GM23338 (cell line): ENCODE measurements around the gene EDN1. TPM values are rescaled to one million over a fixed set of nuclear protein-coding genes. Genes with fewer than 3 reads are reported as not detected.

Experiments used
- ATAC-seq: fragments of 200-7000 bp; cut with Tn5 transposase; 3 replicates; pipeline ENCODE4 v1.9.1; 2020
- DNase-seq: peaks from one replicate; pipeline ENCODE4 v3.0.0-alpha.2; 2015; ENCODE audit warnings: low spot score
- H2AFZ ChIP-seq: fragments of 200-600 bp; sonication (generic); 2 replicates; pipeline ENCODE4 v1.8.0; 2016; ENCODE audit warnings: antibody characterized with exemption, mild to moderate bottlenecking, moderate library complexity
- H3F3A ChIP-seq: fragments of 200-600 bp; sonication (generic); replicated peaks from 2 replicates; pipeline ENCODE4 v1.8.0; 2017; ENCODE audit warnings: antibody characterized with exemption, mixed run types, low read depth
- H3K27ac ChIP-seq: fragments of 200-600 bp; sonication (generic); 2 replicates; pipeline ENCODE4 v1.6.1; 2016; ENCODE audit warnings: low read depth
- H3K27me3 ChIP-seq: fragments of 200-600 bp; sonication (generic); 2 replicates; pipeline ENCODE4 v1.8.0; 2016; ENCODE audit warnings: mild to moderate bottlenecking, mixed run types, moderate library complexity; ENCODE audit not compliant: insufficient read depth
- H3K36me3 ChIP-seq: fragments of 200-600 bp; sonication (generic); 2 replicates; pipeline ENCODE4 v1.8.0; 2016; ENCODE audit warnings: mild to moderate bottlenecking; ENCODE audit not compliant: insufficient read depth
- H3K4me1 ChIP-seq: fragments of 200-600 bp; sonication (generic); 2 replicates; pipeline ENCODE4 v1.8.0; 2016; ENCODE audit warnings: mild to moderate bottlenecking, moderate library complexity; ENCODE audit not compliant: insufficient read depth
- H3K4me2 ChIP-seq: fragments of 200-600 bp; sonication (generic); 2 replicates; pipeline ENCODE4 v1.7.1; 2017; ENCODE audit warnings: mixed run types
- H3K4me3 ChIP-seq: fragments of 200-600 bp; sonication (generic); 2 replicates; pipeline ENCODE4 v1.6.1; 2016; ENCODE audit warnings: mixed run types
- H3K79me2 ChIP-seq: fragments of 200-600 bp; sonication (generic); replicated peaks from 2 replicates; pipeline ENCODE4 v1.8.0; 2017; ENCODE audit warnings: mild to moderate bottlenecking; ENCODE audit not compliant: insufficient read depth
- H3K9me2 ChIP-seq: fragments of 200-600 bp; sonication (generic); 2 replicates; pipeline ENCODE4 v1.8.0; 2017; ENCODE audit not compliant: insufficient read depth
- H4K20me1 ChIP-seq: fragments of 200-600 bp; sonication (generic); replicated peaks from 2 replicates; pipeline ENCODE4 v1.8.0; 2017; ENCODE audit warnings: mild to moderate bottlenecking; ENCODE audit not compliant: insufficient read depth
- H3K27ac Mint-ChIP-seq: 2 replicates; pipeline ENCODE4 v1.8.0; 2020; ENCODE audit warnings: inconsistent platforms, mild to moderate bottlenecking, moderate library complexity, mixed read lengths
- H3K27me3 Mint-ChIP-seq: 3 replicates; pipeline ENCODE4 v1.8.0; 2022; ENCODE audit warnings: low read depth, mild to moderate bottlenecking, moderate library complexity, mixed read lengths, inconsistent platforms; ENCODE audit not compliant: insufficient read depth, poor library complexity
- H3K36me3 Mint-ChIP-seq: 3 replicates; pipeline ENCODE4 v1.8.0; 2021; ENCODE audit warnings: low read depth, mild to moderate bottlenecking, inconsistent platforms, moderate library complexity, mixed read lengths
- H3K4me1 Mint-ChIP-seq: 3 replicates; pipeline ENCODE4 v1.8.0; 2020; ENCODE audit warnings: mild to moderate bottlenecking, inconsistent platforms, mixed read lengths
- H3K4me3 Mint-ChIP-seq: 3 replicates; pipeline ENCODE4 v1.8.0; 2021; ENCODE audit warnings: moderate library complexity, mild to moderate bottlenecking, inconsistent platforms, mixed read lengths
- H3K9me3 Mint-ChIP-seq: 3 replicates; pipeline ENCODE4 v1.8.0; 2020; ENCODE audit warnings: moderate library complexity, mild to moderate bottlenecking, inconsistent platforms, mixed read lengths
- CREB1 ChIP-seq: fragments of 250-450 bp; sonication (Bioruptor Pico); IDR thresholded peaks from 2 replicates; pipeline ENCODE4 v1.5.0; 2020; ENCODE audit warnings: low read depth, mild to moderate bottlenecking, moderate library complexity
- CTCF ChIP-seq, 2 experiments: fragments of 200-600 bp in 1 of 2; sonication (generic) in 1 of 2; conservative IDR thresholded peaks; 2 replicates each; pipeline versions ENCODE4 v1.5.1 to v1.6.1; 2016 to 2017; ENCODE audit warnings: antibody characterized with exemption in 2 of 2, low read depth in 2 of 2, mild to moderate bottlenecking in 2 of 2, moderate library complexity in 1 of 2
- ETS1 ChIP-seq: IDR thresholded peaks from 2 replicates; pipeline ENCODE4 v1.6.1; 2016; ENCODE audit warnings: antibody characterized with exemption
- EZH2 ChIP-seq: fragments of 200-600 bp; sonication (generic); IDR thresholded peaks from one replicate; pipeline ENCODE4 v1.8.0; 2017; ENCODE audit warnings: antibody characterized with exemption, mild to moderate bottlenecking, low read depth; ENCODE audit not compliant: unreplicated experiment
- EZH2phosphoT487 ChIP-seq: fragments of 200-600 bp; sonication (generic); IDR thresholded peaks from one replicate; pipeline ENCODE4 v1.8.1; 2018; ENCODE audit warnings: antibody characterized with exemption; ENCODE audit not compliant: unreplicated experiment
- JUNB ChIP-seq: IDR thresholded peaks from one replicate; pipeline ENCODE4 v1.6.1; 2016; ENCODE audit warnings: antibody characterized with exemption; ENCODE audit not compliant: unreplicated experiment
- NANOG ChIP-seq: IDR thresholded peaks from 2 replicates; pipeline ENCODE4 v1.6.1; 2016; ENCODE audit warnings: antibody characterized with exemption, borderline replicate concordance
- POLR2AphosphoS5 ChIP-seq: IDR thresholded peaks from 2 replicates; pipeline ENCODE4 v1.6.1; 2016; ENCODE audit warnings: antibody characterized with exemption, low read depth
- REST ChIP-seq: IDR thresholded peaks from one replicate; pipeline ENCODE4 v1.6.1; 2018; ENCODE audit warnings: antibody characterized with exemption; ENCODE audit not compliant: unreplicated experiment
- STAT1 ChIP-seq: IDR thresholded peaks from one replicate; pipeline ENCODE4 v1.6.1; 2016; ENCODE audit warnings: antibody characterized with exemption; ENCODE audit not compliant: unreplicated experiment
- ZNF114 ChIP-seq: fragments of 250-450 bp; sonication (Bioruptor Pico); IDR thresholded peaks from 2 replicates; pipeline ENCODE4 v1.5.0; 2020; ENCODE audit warnings: mild to moderate bottlenecking, moderate library complexity
- ZNF331 ChIP-seq: fragments of 250-450 bp; sonication (Bioruptor Pico); IDR thresholded peaks from 2 replicates; pipeline ENCODE4 v1.5.0; 2020; ENCODE audit warnings: low read depth, mild to moderate bottlenecking, moderate library complexity
- ZNF462 ChIP-seq: fragments of 250-450 bp; sonication (Bioruptor Pico); IDR thresholded peaks from 2 replicates; pipeline ENCODE4 v1.5.0; 2020; ENCODE audit warnings: mild to moderate bottlenecking, moderate library complexity
- polyA plus RNA-seq: library from polyadenylated mRNA; unstranded; fragments of >200 nt; fragmentation: Nextera tagmentation; extraction: Ambion mirVana; gene quantifications from 2 replicates; pipeline ENCODE4 v1.2.1, GENCODE V29; 2016
- total RNA-seq: library from RNA; depleted of rRNA; stranded (reverse); fragments of >200 nt; shearing (Covaris generic); gene quantifications from 2 replicates; pipeline ENCODE4 v1.2.3, GENCODE V29; 2014

EDN1 gene
- total and polyA plus RNA-seq, 2 experiments from 2014 or later = 0.80 to 1.2 TPM

GRCh38 chr6:12334526-12335130 is 44.5 kb downstream of the EDN1 start:
- TF ChIP-seq NANOG = no peak
- TF ChIP-seq ZNF331 (CRISPR knock-in tag) = no peak
- no peak for TF ChIP-seq CREB1
- TF ChIP-seq ETS1 = no peak
- TF ChIP-seq REST = no peak
- no peak for TF ChIP-seq STAT1
- TF ChIP-seq JUNB = no peak
- no peak for TF ChIP-seq EZH2phosphoT487
- TF ChIP-seq POLR2AphosphoS5 = no peak
- TF ChIP-seq CTCF (conservative IDR thresholded peaks at IDR 0.05; ENCODE audit: low read depth in 2 of 2) = no peak
- TF ChIP-seq ZNF462 (CRISPR knock-in tag) = no peak
- no peak for TF ChIP-seq EZH2
- no peak for TF ChIP-seq ZNF114
- no peaks in the 10 kb centered on the region for H4K20me1 ChIP-seq
- H3K27ac ChIP-seq = no peak overlapping the region
- DNase-seq (no peak), ATAC-seq (no peak)
- Mint-ChIP-seq H3K27ac (no peak overlapping the region), H3K27me3 (no peaks in the 10 kb centered on the region), H3K36me3 (peaks cover 1% of the 10 kb centered on the region; the same call in 1 of the 3 replicates), H3K9me3 (no peaks in the 10 kb centered on the region; the same call in 2 of the 3 replicates), H3K4me1 (peaks cover 11% of the 10 kb centered on the region), H3K4me3 (no peak overlapping the region)
- 0 out of 2 replicates have a peak, but pooled peaks cover 3% of the 10 kb centered on the region for H3F3A ChIP-seq
- H3K4me3 ChIP-seq = no peak overlapping the region
- H3K9me2 ChIP-seq = no peaks in the 10 kb centered on the region; the same call in 1 of the 2 replicates
- H3K27me3 ChIP-seq = no peaks in the 10 kb centered on the region
- H3K4me2 ChIP-seq = no peak overlapping the region
- peaks cover 12% of the 10 kb centered on the region; the same call in 1 of the 2 replicates for H3K4me1 ChIP-seq
- H3K36me3 ChIP-seq = no peaks in the 10 kb centered on the region
- H2AFZ ChIP-seq = no peak overlapping the region
- H3K79me2 ChIP-seq = no peaks in the 10 kb centered on the region
